PC-3 (cell line): ENCODE results near the gene CES4A. TPM values are rescaled to one million over a fixed set of nuclear protein-coding genes. Genes with fewer than 3 reads are reported as not detected.

Source experiments
- total RNA-seq: library from RNA; depleted of rRNA; stranded (reverse); fragments of >200 nt; gene quantifications from 2 replicates; pipeline ENCODE4 v1.2.3, GENCODE V29; 2014; rRNA removed

The CES4A gene
- total RNA-seq, 1 experiment from 2014 or later: 2.6 TPM

Other genes with a start within 250 kb of the CES4A start
- 63.9 and 82.8 TPM in 2 replicates for gene DYNC1LI2, start 237.0 kb upstream of the CES4A start, total RNA-seq
- gene TERB1, start 187.0 kb upstream of the CES4A start, total RNA-seq: 0.23 TPM in 1 of 2 replicates, not detected in the other
- gene NAE1, start 157.6 kb upstream of the CES4A start, total RNA-seq: 55.1 and 82.3 TPM in 2 replicates
- gene CA7, start 144.2 kb upstream of the CES4A start, total RNA-seq: not detected in 2 replicates
- gene PDP2, start 108.1 kb upstream of the CES4A start, total RNA-seq: 2.8 and 12.7 TPM in 2 replicates
- not detected in 2 replicates for gene CDH16, start 69.7 kb upstream of the CES4A start, total RNA-seq
- 1.2 and 2.8 TPM in 2 replicates for gene RRAD, start 63.1 kb upstream of the CES4A start, total RNA-seq
- 147 and 172 TPM in 2 replicates for gene CIAO2B, start 54.2 kb upstream of the CES4A start, total RNA-seq
- gene CES2, start 53.1 kb upstream of the CES4A start, total RNA-seq: 15.3 and 15.8 TPM in 2 replicates
- 0.26 and 0.58 TPM in 2 replicates for gene CES3, start 27.3 kb upstream of the CES4A start, total RNA-seq
- gene CBFB, start 40.6 kb downstream of the CES4A start, total RNA-seq: 50.6 and 103 TPM in 2 replicates
- 12.4 and 18.8 TPM in 2 replicates for gene PHAF1, start 121.4 kb downstream of the CES4A start, total RNA-seq
- 2.3 and 2.8 TPM in 2 replicates for gene B3GNT9, start 162.4 kb downstream of the CES4A start, total RNA-seq
- 19.4 and 26.6 TPM in 2 replicates for gene TRADD, start 171.3 kb downstream of the CES4A start, total RNA-seq
- 8.7 and 13.1 TPM in 2 replicates for gene FBXL8, start 171.4 kb downstream of the CES4A start, total RNA-seq
- gene HSF4, start 176.2 kb downstream of the CES4A start, total RNA-seq: 20.6 and 24.8 TPM in 2 replicates
- gene NOL3, start 181.9 kb downstream of the CES4A start, total RNA-seq: 64.5 and 91.6 TPM in 2 replicates
- 22.6 and 29.6 TPM in 2 replicates for gene MATCAP1, start 195.4 kb downstream of the CES4A start, total RNA-seq
- not detected in 2 replicates for gene EXOC3L1, start 201.5 kb downstream of the CES4A start, total RNA-seq
- 86.2 and 107 TPM in 2 replicates for gene E2F4, start 203.6 kb downstream of the CES4A start, total RNA-seq
- 1.6 and 2.2 TPM in 2 replicates for gene ELMO3, start 210.5 kb downstream of the CES4A start, total RNA-seq
- 35.4 and 36.6 TPM in 2 replicates for gene TMEM208, start 238.5 kb downstream of the CES4A start, total RNA-seq